MM.1S (cell line): ENCODE results near the gene UBE2E2.

Experiments used
- DNase-seq: peaks from one replicate; pipeline ENCODE4 v3.0.0-alpha.2; 2015
- H2AFZ ChIP-seq: fragments of 300-600 bp; sonication (generic); 2 replicates; pipeline ENCODE4 v1.6.0; 2016; ENCODE audit warnings: antibody characterized with exemption, low read length
- H3F3A ChIP-seq: fragments of 300-600 bp; sonication (generic); 2 replicates; pipeline ENCODE4 v1.6.1; 2016; ENCODE audit warnings: mild to moderate bottlenecking, antibody characterized with exemption, low read length, moderate library complexity, mixed read lengths; ENCODE audit not compliant: insufficient read depth
- H3K27ac ChIP-seq: fragments of 300-600 bp; sonication (generic); 2 replicates; pipeline ENCODE4 v1.5.1; 2016; ENCODE audit warnings: mild to moderate bottlenecking, low read length
- H3K27me3 ChIP-seq: fragments of 300-600 bp; sonication (generic); replicated peaks from 2 replicates; pipeline ENCODE4 v1.6.0; 2016; ENCODE audit warnings: low read length; ENCODE audit not compliant: insufficient read depth
- H3K36me3 ChIP-seq: fragments of 300-600 bp; sonication (generic); replicated peaks from 2 replicates; pipeline ENCODE4 v1.6.1; 2016; ENCODE audit warnings: mild to moderate bottlenecking, low read length, mixed read lengths; ENCODE audit not compliant: insufficient read depth
- H3K4me1 ChIP-seq: fragments of 300-600 bp; sonication (generic); 2 replicates; pipeline ENCODE4 v1.6.1; 2016; ENCODE audit warnings: low read length, mixed read lengths
- H3K4me2 ChIP-seq: fragments of 300-600 bp; sonication (generic); 2 replicates; pipeline ENCODE4 v1.6.0; 2016; ENCODE audit warnings: low read depth, low read length
- H3K4me3 ChIP-seq: fragments of 300-600 bp; sonication (generic); 2 replicates; pipeline ENCODE4 v1.5.1; 2016; ENCODE audit warnings: low read length, mixed read lengths
- H3K79me2 ChIP-seq: fragments of 300-600 bp; sonication (generic); 2 replicates; pipeline ENCODE4 v1.6.1; 2016; ENCODE audit warnings: mixed run types, low read length, mixed read lengths
- H3K9ac ChIP-seq: fragments of 300-600 bp; sonication (generic); 2 replicates; pipeline ENCODE4 v1.6.1; 2016; ENCODE audit warnings: low read length, mixed read lengths
- H3K9me2 ChIP-seq: fragments of 300-600 bp; sonication (generic); replicated peaks from 2 replicates; pipeline ENCODE4 v1.6.1; 2016; ENCODE audit warnings: mild to moderate bottlenecking, low read length, mixed read lengths; ENCODE audit not compliant: insufficient read depth
- H3K9me3 ChIP-seq: fragments of 300-600 bp; sonication (generic); replicated peaks from 2 replicates; pipeline ENCODE4 v1.6.1; 2016; ENCODE audit warnings: mild to moderate bottlenecking, low read length, mixed read lengths; ENCODE audit not compliant: insufficient read depth
- H4K20me1 ChIP-seq: fragments of 300-600 bp; sonication (generic); 2 replicates; pipeline ENCODE4 v1.6.1; 2016; ENCODE audit warnings: mild to moderate bottlenecking, low read length, moderate library complexity, mixed read lengths; ENCODE audit not compliant: insufficient read depth
- EZH2 ChIP-seq: fragments of 300-600 bp; sonication (generic); optimal IDR thresholded peaks from 2 replicates; pipeline ENCODE3; 2017; ENCODE audit warnings: low read depth, mild to moderate bottlenecking, antibody characterized with exemption, low read length, mixed read lengths
- EZH2phosphoT487 ChIP-seq: fragments of 300-600 bp; sonication (generic); IDR thresholded peaks from 2 replicates; pipeline ENCODE4 v1.6.1; 2018; ENCODE audit warnings: antibody characterized with exemption, low read length
- TF ChIP-seq, protein P1 (sequence below): fragments of 300-600 bp; sonication (generic); IDR thresholded peaks from 2 replicates; pipeline ENCODE4 v1.5.1; 2016; ENCODE audit warnings: antibody characterized with exemption, low read length, mixed read lengths

Gene UBE2E2

DNA sequence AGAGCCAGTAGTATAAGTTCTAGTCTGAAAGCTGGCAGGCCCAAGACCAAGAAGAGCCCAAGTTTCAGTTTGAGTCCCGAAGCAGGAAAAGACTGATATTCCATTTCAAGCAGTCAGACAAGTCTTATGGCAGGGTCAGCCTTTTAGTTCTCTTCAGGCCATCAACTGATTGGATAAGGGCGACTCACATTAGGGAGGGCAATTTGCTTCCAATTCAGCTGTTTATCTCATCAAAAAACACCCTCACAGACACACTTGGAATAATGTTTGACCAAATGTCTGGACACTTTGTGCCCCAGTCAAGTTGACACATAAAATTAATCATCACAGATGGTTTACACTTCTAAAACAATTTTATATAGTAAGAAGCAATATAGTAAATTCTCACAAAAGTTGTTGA is 69.7 kb downstream of the UBE2E2 start:
- Histone ChIP-seq H3K79me2 (peaks cover 40% of the 10 kb centered on the region), H2AFZ (no peak overlapping the region), H3K27me3 (no peaks in the 10 kb centered on the region), H3K4me3 (no peak overlapping the region), H3K36me3 (no peaks in the 10 kb centered on the region), H3K4me1 (no peaks in the 10 kb centered on the region), H3K27ac (no peak overlapping the region), H3K9ac (no peak overlapping the region), H4K20me1 (no peaks in the 10 kb centered on the region), H3K9me2 (no peaks in the 10 kb centered on the region), H3F3A (no peaks in the 10 kb centered on the region), H3K4me2 (no peak overlapping the region), H3K9me3 (no peaks in the 10 kb centered on the region)
- TF ChIP-seq EZH2 (no peak), EZH2phosphoT487 (no peak)
- TF ChIP-seq, protein P1, sequence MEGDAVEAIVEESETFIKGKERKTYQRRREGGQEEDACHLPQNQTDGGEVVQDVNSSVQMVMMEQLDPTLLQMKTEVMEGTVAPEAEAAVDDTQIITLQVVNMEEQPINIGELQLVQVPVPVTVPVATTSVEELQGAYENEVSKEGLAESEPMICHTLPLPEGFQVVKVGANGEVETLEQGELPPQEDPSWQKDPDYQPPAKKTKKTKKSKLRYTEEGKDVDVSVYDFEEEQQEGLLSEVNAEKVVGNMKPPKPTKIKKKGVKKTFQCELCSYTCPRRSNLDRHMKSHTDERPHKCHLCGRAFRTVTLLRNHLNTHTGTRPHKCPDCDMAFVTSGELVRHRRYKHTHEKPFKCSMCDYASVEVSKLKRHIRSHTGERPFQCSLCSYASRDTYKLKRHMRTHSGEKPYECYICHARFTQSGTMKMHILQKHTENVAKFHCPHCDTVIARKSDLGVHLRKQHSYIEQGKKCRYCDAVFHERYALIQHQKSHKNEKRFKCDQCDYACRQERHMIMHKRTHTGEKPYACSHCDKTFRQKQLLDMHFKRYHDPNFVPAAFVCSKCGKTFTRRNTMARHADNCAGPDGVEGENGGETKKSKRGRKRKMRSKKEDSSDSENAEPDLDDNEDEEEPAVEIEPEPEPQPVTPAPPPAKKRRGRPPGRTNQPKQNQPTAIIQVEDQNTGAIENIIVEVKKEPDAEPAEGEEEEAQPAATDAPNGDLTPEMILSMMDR: no peak
- DNase-seq: no peak

DNA sequence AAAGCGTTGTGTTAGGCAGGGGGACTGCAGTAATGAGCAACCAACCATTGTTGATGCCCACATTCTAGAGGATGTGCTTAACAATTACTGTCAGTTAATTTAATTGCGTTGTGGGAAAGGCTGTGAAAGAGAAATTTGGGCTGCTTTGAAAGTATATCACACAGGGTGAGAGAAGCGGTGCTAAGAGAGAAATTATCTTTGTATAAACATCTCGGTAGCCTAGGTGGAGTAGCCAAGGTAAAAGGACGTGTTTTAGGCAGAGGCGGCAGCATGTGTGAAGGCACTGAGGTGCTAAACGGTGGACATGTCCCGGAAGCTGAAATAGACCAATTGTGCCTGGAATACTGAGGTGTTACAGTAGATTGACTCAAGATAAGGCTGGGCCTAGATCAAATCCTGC is 71.9 kb downstream of the UBE2E2 start:
- TF ChIP-seq, protein P1: no peak
- TF ChIP-seq EZH2 (no peak), EZH2phosphoT487 (no peak)
- no peak for DNase-seq
- Histone ChIP-seq H3K27me3 (no peaks in the 10 kb centered on the region), H2AFZ (no peak overlapping the region), H4K20me1 (no peaks in the 10 kb centered on the region), H3K4me2 (no peak overlapping the region), H3K79me2 (peaks cover 41% of the 10 kb centered on the region), H3K27ac (no peak overlapping the region), H3K4me3 (no peak overlapping the region), H3F3A (no peaks in the 10 kb centered on the region), H3K9me2 (no peaks in the 10 kb centered on the region), H3K4me1 (no peaks in the 10 kb centered on the region), H3K9ac (no peak overlapping the region), H3K36me3 (no peaks in the 10 kb centered on the region), H3K9me3 (no peaks in the 10 kb centered on the region)

GRCh38 chr3:23275814-23276213 is 72.7 kb downstream of the UBE2E2 start:
- Histone ChIP-seq H3K27ac (no peak overlapping the region), H3K9me3 (no peaks in the 10 kb centered on the region), H3K79me2 (peaks cover 43% of the 10 kb centered on the region), H3K4me1 (no peaks in the 10 kb centered on the region), H4K20me1 (no peaks in the 10 kb centered on the region), H3K4me2 (no peak overlapping the region), H3F3A (no peaks in the 10 kb centered on the region), H3K36me3 (no peaks in the 10 kb centered on the region), H3K9me2 (no peaks in the 10 kb centered on the region), H3K9ac (no peak overlapping the region), H3K4me3 (no peak overlapping the region), H3K27me3 (no peaks in the 10 kb centered on the region), H2AFZ (no peak overlapping the region)
- TF ChIP-seq EZH2phosphoT487 (no peak), EZH2 (no peak)
- TF ChIP-seq, protein P1: no peak
- no peak for DNase-seq
